GM12878 (cell line): ENCODE results near the gene C19orf33. TPM values are rescaled to one million over a fixed set of nuclear protein-coding genes. Genes with fewer than 3 reads are reported as not detected.

Experiments used
- ATAC-seq: fragments of 200-7000 bp; cut with Tn5 transposase; 3 replicates; pipeline ENCODE4 v1.9.1; 2020; ENCODE audit warnings: mild to moderate bottlenecking, moderate library complexity
- BruUV-seq: library from RNA; stranded (reverse); fragments of 400-500 nt; replicated peaks from 2 replicates; lab custom pipeline; 2021; lab: Mats Ljungman, UMichigan
- CTCF ChIA-PET: fragments of 300-600 bp; sonication (Branson Sonifier 250); formaldehyde crosslinking; extraction: SDS; loops from one replicate; lab custom pipeline; 2021; ENCODE audit warnings: inconsistent platforms; lab: Yijun Ruan, JAX
- POLR2A ChIA-PET: fragments of 350-600 bp; formaldehyde crosslinking; extraction: SDS; loops from one replicate; lab custom pipeline; 2021; ENCODE audit warnings: inconsistent platforms; lab: Charles Lee
- RAD21 ChIA-PET: fragments of 300-600 bp; sonication (Branson Sonifier 250); formaldehyde crosslinking; loops from one replicate; lab custom pipeline; 2023; ENCODE audit warnings: antibody characterized with exemption; ENCODE audit not compliant: unreplicated experiment; lab: Charles Lee
- SMC1A ChIA-PET: fragments of 300-600 bp; sonication (Branson Sonifier 250); formaldehyde crosslinking; loops from one replicate; lab custom pipeline; 2023; ENCODE audit not compliant: unreplicated experiment, uncharacterized antibody; lab: Charles Lee
- DNase-seq: peaks from one replicate; pipeline ENCODE4 v3.0.0-alpha.2; 2011; ENCODE audit warnings: low read depth, low spot score
- FAIRE-seq: peaks from 3 replicates; lab custom pipeline; 2011; peaks lifted over from hg19 to GRCh38; lab: Jason Lieb, UNC
- H2AFZ ChIP-seq: 2 replicates; pipeline ENCODE4 v1.6.0; 2011; ENCODE audit warnings: low read depth, low read length, control low read depth; ENCODE audit not compliant: control insufficient read depth
- H3K27ac ChIP-seq: 2 replicates; pipeline ENCODE4 v1.5.1; 2011; ENCODE audit warnings: control low read depth; ENCODE audit not compliant: control insufficient read depth, insufficient read depth
- H3K27me3 ChIP-seq, 2 experiments: replicated peaks in 1 of 2; 2 replicates each; pipeline versions ENCODE4 v1.6.0 to v1.6.1; 2011; ENCODE audit warnings: low read length in 1 of 2; ENCODE audit not compliant: control insufficient read depth in 2 of 2, insufficient read depth in 2 of 2
- H3K36me3 ChIP-seq, 2 experiments: 2 replicates each; pipeline ENCODE4 v1.5.1; 2011; ENCODE audit warnings: low read length in 1 of 2; ENCODE audit not compliant: control insufficient read depth in 2 of 2, insufficient read depth in 2 of 2
- H3K4me1 ChIP-seq: 2 replicates; pipeline ENCODE4 v1.6.1; 2011; ENCODE audit warnings: mild to moderate bottlenecking, low read length, moderate library complexity, mixed read lengths; ENCODE audit not compliant: control insufficient read depth, insufficient read depth
- H3K4me2 ChIP-seq: 2 replicates; pipeline ENCODE4 v1.6.0; 2011; ENCODE audit warnings: control low read depth; ENCODE audit not compliant: control insufficient read depth, insufficient read depth
- H3K4me3 ChIP-seq: fragments of 200-600 bp; sonication (generic); 2 replicates; pipeline ENCODE4 v1.5.1; 2016
- H3K79me2 ChIP-seq: 2 replicates; pipeline ENCODE4 v1.6.0; 2011; ENCODE audit warnings: low read length; ENCODE audit not compliant: control insufficient read depth, insufficient read depth
- H3K9ac ChIP-seq: 2 replicates; pipeline ENCODE4 v1.8.0; 2011; ENCODE audit warnings: low read length, control low read depth, mixed read lengths; ENCODE audit not compliant: control insufficient read depth, insufficient read depth
- H3K9me3 ChIP-seq: replicated peaks from 3 replicates; pipeline ENCODE4 v1.5.1; 2011; ENCODE audit warnings: mild to moderate bottlenecking, low read length; ENCODE audit not compliant: control insufficient read depth, insufficient read depth
- H4K20me1 ChIP-seq: 2 replicates; pipeline ENCODE4 v1.6.0; 2011; ENCODE audit not compliant: control insufficient read depth, insufficient read depth
- ATF3 ChIP-seq: IDR thresholded peaks from 2 replicates; pipeline ENCODE4 v1.6.1; 2011; ENCODE audit warnings: low read depth, mild to moderate bottlenecking, low read length, moderate library complexity, borderline replicate concordance; ENCODE audit errors: extremely low read depth
- MXI1 ChIP-seq: fragments of 150-350 bp; IDR thresholded peaks from 2 replicates; pipeline ENCODE4 v1.6.1; 2011; ENCODE audit warnings: low read depth, mild to moderate bottlenecking, inconsistent platforms, low read length, improper control_type of control experiment
- RUNX3 ChIP-seq: IDR thresholded peaks from 2 replicates; pipeline ENCODE4 v1.6.1; 2012; ENCODE audit warnings: low read length, inconsistent platforms
- SMAD1 ChIP-seq: fragments of 450-650 bp; IDR thresholded peaks from 2 replicates; pipeline ENCODE4 v1.6.1; 2018; ENCODE audit warnings: mild to moderate bottlenecking, low read depth; ENCODE audit not compliant: partially characterized antibody
- SREBF2 ChIP-seq: IDR thresholded peaks from 2 replicates; pipeline ENCODE4 v1.6.1; 2012; ENCODE audit warnings: mild to moderate bottlenecking, low read length
- WGBS: methylation state at CpG from one replicate; pipeline ENCODE4 v1.1.6; 2016; ENCODE audit warnings: low lambda C conversion rate; ENCODE audit not compliant: insufficient replicate concordance, insufficient coverage; ENCODE audit errors: missing lambda C conversion rate; 5-methylcytosine and 5-hydroxymethylcytosine counted together
- in situ Hi-C: fragments of 300-500 bp; cut with MboI; formaldehyde crosslinking; loops from 9 replicates; pipeline ENCODE4 v1.14.3; 2018; ENCODE audit warnings: mixed read lengths
- intact Hi-C: fragments of 100-400 bp; cut with micrococcal nuclease; formaldehyde crosslinking; loops from one replicate; pipeline ENCODE4 v1.14.2; 2022; ENCODE audit not compliant: unreplicated experiment
- polyA plus RNA-seq, 11 experiments: library from polyadenylated mRNA; depleted of rRNA in 4 of 11; unstranded in 6 of 11; stranded (reverse) in 5 of 11; fragments of >200 nt; fragmentation: Nextera tagmentation in 4 of 11; fragmentation: Illumina TruSeq in 1 of 11; extraction: Ambion mirVana in 4 of 11; extraction: Trizol in 1 of 11; gene quantifications; 1 replicate in 1 of 11; 2 replicates in 10 of 11; pipeline versions ENCODE4 v1.2.1 to v1.2.3, GENCODE V29; 2011 to 2016; ENCODE audit warnings: inconsistent platforms in 2 of 11, missing spikeins in 2 of 11, low read depth in 1 of 11
- total RNA-seq, 4 experiments: library from RNA; depleted of rRNA in 3 of 4; stranded (reverse); fragments of >200 nt in 3 of 4; fragmentation: Illumina TruSeq in 1 of 4; extraction: Trizol in 1 of 4; gene quantifications; 2 replicates each; pipeline versions ENCODE4 v1.2.1 to v1.2.3, GENCODE V29; 2013 to 2021
- TF ChIP-seq, protein P1 (sequence below): IDR thresholded peaks from 2 replicates; pipeline ENCODE4 v1.6.1; 2012; ENCODE audit warnings: low read length, inconsistent platforms
- TF ChIP-seq, protein P2 (sequence below): IDR thresholded peaks from 2 replicates; pipeline ENCODE4 v1.6.1; 2011; ENCODE audit warnings: borderline replicate concordance, low read depth, mild to moderate bottlenecking, moderate library complexity, low read length; ENCODE audit not compliant: insufficient read depth, poor library complexity, severe bottlenecking
- TF ChIP-seq, protein P3 (sequence below): fragments of 450-650 bp; IDR thresholded peaks from 2 replicates; pipeline ENCODE4 v1.6.1; 2017; ENCODE audit warnings: mild to moderate bottlenecking, moderate library complexity

C19orf33 gene
- total and polyA plus RNA-seq, 10 of the 15 experiments (the other 5 are each of a cell fraction or from before 2014, with no cell fraction given), result 0.28 to 0.45 TPM; not detected in 8

DNA sequence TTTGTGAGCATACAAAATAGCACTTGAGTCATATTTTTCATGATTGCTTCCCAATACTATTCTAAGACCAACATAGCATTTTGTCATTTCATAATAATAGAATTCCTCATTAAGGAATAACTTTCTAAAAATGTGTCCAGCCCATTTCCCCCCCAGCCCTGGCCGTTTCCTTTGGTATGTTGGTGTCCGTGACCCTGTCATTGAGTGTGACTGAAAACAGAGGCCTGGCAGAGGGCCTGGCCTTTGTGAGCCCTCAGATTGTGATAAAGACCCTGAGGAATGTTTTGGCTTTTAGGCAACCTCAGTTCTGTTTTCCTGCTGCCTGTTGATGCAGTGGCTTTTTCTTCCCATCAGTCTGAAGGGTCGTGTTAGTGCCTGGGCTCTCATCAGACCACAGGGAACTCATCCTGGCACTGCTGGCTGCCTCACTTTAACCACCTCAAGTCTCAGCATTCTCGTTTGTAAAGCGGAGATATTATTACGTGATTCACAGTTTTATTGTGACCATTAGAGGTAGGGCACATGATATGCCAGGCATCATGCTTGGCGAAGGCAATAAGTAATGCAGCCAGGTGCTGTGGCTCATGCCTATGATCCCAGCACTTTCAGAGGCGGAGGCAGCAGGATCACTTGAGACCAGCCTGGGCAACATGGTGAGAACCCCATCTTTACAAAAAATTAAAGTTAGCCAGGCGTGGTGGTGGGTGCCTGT, 25.9 kb upstream of the C19orf33 start:
- CTCF ChIA-PET, result interaction anchor here (1.0 to 1.3 kb wide), 2 partner anchors 34 to 43 kb away, joined by 3 to 4 read pairs; no protein-coding TSS in a partner anchor
- no peak for TF ChIP-seq SMAD1
- no peak for TF ChIP-seq MXI1
- TF ChIP-seq, all 136 proteins: peak for 0
- Histone ChIP-seq H3K4me3 (no peak overlapping the region), H4K20me1 (no peaks in the 10 kb centered on the region), H3K27me3 (no peaks in the 10 kb centered on the region; a peak in 1 of 4 replicates), H3K79me2 (no peaks in the 10 kb centered on the region), H3K4me1 (no peaks in the 10 kb centered on the region), H3K4me2 (no peak overlapping the region), H3K9ac (no peak overlapping the region), H2AFZ (no peak overlapping the region), H3K9me3 (no peaks in the 10 kb centered on the region), H3K36me3 (no peaks in the 10 kb centered on the region), H3K27ac (no peak overlapping the region)
- WGBS, result 42% methylated on average over 9 of the region's 9 CpGs
- FAIRE-seq (no peak), ATAC-seq (no peak), DNase-seq (no peak)
- in situ Hi-C loops (no loop called here), intact Hi-C loops (no loop called here)
- BruUV-seq, result no TSS peak
- SMC1A ChIA-PET, result no interaction called here
- POLR2A ChIA-PET, result no interaction called here
- RAD21 ChIA-PET, result no interaction called here

GRCh38 chr19:38278751-38279150, 25.3 kb upstream of the C19orf33 start:
- no peaks in the 10 kb centered on the region for H4K20me1 ChIP-seq
- no peaks in the 10 kb centered on the region for H3K79me2 ChIP-seq
- no peak overlapping the region for H3K4me3 ChIP-seq
- no peaks in the 10 kb centered on the region for H3K4me1 ChIP-seq
- ATAC-seq (no peak), FAIRE-seq (no peak), DNase-seq (no peak)
- no peaks in the 10 kb centered on the region for H3K9me3 ChIP-seq
- ChIA-PET CTCF (interaction anchor here (1.0 kb wide), 1 partner anchor 44 kb away, joined by 3 read pairs; no protein-coding TSS in a partner anchor), POLR2A (no interaction called here), SMC1A (no interaction called here), RAD21 (no interaction called here)
- H3K27ac ChIP-seq, result no peak overlapping the region
- no peak overlapping the region for H2AFZ ChIP-seq
- BruUV-seq, result no TSS peak
- no peaks in the 10 kb centered on the region; a peak in 1 of 4 replicates for H3K27me3 ChIP-seq
- intact Hi-C loops (no loop called here), in situ Hi-C loops (no loop called here)
- H3K4me2 ChIP-seq, result no peak overlapping the region
- 12% methylated on average over 2 of the region's 2 CpGs for WGBS
- no peaks in the 10 kb centered on the region for H3K36me3 ChIP-seq
- H3K9ac ChIP-seq, result no peak overlapping the region
- TF ChIP-seq SREBF2, result no peak
- no peak for TF ChIP-seq ATF3
- TF ChIP-seq, protein P1, sequence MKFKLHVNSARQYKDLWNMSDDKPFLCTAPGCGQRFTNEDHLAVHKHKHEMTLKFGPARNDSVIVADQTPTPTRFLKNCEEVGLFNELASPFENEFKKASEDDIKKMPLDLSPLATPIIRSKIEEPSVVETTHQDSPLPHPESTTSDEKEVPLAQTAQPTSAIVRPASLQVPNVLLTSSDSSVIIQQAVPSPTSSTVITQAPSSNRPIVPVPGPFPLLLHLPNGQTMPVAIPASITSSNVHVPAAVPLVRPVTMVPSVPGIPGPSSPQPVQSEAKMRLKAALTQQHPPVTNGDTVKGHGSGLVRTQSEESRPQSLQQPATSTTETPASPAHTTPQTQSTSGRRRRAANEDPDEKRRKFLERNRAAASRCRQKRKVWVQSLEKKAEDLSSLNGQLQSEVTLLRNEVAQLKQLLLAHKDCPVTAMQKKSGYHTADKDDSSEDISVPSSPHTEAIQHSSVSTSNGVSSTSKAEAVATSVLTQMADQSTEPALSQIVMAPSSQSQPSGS, result no peak
- TF ChIP-seq RUNX3, result no peak
- TF ChIP-seq, protein P2, sequence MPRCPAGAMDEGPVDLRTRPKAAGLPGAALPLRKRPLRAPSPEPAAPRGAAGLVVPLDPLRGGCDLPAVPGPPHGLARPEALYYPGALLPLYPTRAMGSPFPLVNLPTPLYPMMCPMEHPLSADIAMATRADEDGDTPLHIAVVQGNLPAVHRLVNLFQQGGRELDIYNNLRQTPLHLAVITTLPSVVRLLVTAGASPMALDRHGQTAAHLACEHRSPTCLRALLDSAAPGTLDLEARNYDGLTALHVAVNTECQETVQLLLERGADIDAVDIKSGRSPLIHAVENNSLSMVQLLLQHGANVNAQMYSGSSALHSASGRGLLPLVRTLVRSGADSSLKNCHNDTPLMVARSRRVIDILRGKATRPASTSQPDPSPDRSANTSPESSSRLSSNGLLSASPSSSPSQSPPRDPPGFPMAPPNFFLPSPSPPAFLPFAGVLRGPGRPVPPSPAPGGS, result no peak
- TF ChIP-seq, protein P3, sequence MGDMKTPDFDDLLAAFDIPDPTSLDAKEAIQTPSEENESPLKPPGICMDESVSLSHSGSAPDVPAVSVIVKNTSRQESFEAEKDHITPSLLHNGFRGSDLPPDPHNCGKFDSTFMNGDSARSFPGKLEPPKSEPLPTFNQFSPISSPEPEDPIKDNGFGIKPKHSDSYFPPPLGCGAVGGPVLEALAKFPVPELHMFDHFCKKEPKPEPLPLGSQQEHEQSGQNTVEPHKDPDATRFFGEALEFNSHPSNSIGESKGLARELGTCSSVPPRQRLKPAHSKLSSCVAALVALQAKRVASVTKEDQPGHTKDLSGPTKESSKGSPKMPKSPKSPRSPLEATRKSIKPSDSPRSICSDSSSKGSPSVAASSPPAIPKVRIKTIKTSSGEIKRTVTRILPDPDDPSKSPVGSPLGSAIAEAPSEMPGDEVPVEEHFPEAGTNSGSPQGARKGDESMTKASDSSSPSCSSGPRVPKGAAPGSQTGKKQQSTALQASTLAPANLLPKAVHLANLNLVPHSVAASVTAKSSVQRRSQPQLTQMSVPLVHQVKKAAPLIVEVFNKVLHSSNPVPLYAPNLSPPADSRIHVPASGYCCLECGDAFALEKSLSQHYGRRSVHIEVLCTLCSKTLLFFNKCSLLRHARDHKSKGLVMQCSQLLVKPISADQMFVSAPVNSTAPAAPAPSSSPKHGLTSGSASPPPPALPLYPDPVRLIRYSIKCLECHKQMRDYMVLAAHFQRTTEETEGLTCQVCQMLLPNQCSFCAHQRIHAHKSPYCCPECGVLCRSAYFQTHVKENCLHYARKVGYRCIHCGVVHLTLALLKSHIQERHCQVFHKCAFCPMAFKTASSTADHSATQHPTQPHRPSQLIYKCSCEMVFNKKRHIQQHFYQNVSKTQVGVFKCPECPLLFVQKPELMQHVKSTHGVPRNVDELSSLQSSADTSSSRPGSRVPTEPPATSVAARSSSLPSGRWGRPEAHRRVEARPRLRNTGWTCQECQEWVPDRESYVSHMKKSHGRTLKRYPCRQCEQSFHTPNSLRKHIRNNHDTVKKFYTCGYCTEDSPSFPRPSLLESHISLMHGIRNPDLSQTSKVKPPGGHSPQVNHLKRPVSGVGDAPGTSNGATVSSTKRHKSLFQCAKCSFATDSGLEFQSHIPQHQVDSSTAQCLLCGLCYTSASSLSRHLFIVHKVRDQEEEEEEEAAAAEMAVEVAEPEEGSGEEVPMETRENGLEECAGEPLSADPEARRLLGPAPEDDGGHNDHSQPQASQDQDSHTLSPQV, result no peak
